GM10847 (cell line): ENCODE data around the gene RAP1GAP.

Experiments
- POLR2A ChIP-seq: IDR thresholded peaks from 2 replicates; pipeline ENCODE4 v1.6.1; 2011; ENCODE audit not compliant: insufficient read length; ENCODE audit errors: extremely low read depth

The RAP1GAP gene

DNA sequence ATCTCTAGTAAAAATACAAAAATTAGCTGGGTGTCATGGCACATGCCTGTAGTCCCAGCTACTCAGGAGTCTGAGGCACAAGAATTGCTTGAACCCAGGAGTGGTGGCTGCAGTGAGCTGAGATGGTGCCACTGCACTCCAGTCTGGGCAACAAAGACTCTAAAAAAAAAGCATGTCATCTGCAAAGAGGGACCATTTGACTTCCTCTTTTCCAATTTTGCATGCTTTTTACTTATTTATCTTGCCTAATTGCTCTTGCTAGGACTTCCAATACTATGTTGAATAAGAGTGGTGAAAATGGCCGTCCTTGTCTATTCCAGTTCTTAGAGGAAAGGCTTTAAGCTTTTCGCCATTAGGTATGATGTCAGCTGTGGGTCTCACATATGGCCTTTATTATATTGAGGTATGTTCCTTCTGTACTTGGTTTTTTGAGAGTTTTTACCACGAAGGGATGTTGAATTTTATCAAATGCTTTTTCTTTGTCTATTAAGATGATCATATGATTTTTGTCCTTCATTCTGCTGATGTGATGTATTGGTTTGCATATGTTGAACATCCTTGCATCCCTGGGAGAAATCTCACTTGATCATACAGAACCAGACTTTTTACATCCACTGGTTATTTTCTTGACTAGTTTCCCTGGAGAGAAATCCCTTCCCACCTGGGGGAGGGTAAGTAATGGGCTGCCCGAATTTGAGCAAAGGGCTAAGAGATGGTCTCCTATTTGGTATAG, 17.0 kb upstream of the RAP1GAP start:
- no peak for TF ChIP-seq POLR2A

DNA sequence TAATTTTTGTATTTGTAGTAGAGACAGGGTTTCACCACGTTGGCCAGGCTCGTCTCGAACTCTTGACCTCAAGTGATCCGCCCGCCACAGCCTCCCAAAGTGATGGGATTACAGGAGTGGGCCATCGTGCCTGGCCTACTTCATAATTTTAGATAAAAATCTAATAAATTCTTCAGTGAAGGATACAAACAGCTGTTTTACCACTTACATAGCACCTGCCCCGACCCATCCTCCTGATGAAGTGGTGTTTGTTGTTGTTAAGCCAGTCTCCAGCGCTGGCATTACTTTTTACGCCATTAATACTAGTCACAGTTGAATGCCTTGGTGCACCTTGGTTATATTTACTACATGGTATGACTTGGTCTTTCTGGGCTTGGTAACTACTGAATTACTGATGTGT, 12.3 kb upstream of the RAP1GAP start:
- TF ChIP-seq POLR2A = no peak

DNA sequence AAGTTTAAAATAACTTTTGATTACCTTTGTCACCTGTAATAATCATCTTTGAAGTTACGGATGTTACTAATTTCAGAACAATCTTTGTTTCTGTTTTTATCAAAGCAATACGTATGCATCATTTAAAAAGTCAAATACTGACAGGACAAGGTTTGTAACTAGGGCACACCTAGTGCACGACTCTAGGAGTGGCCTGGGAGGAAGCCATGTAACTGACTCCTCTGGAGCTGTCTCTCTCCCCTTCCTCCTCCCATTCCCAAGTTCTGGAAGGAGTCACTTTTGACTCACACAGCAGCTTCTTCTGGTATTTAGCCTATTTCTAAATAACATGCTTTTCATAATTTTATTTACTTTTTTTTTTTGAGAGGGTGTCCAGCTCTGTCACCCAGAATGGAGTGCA, 11.8 kb upstream of the RAP1GAP start:
- no peak for TF ChIP-seq POLR2A

- TF ChIP-seq POLR2A = no peak
Observed at GRCh38 chr1:21680381-21680780, 11.2 kb upstream of the RAP1GAP start.

GRCh38 chr1:21677168-21677567, 8.0 kb upstream of the RAP1GAP start:
- TF ChIP-seq POLR2A = no peak

GRCh38 chr1:21674957-21675356, 5.8 kb upstream of the RAP1GAP start:
- TF ChIP-seq POLR2A = no peak

- no peak for TF ChIP-seq POLR2A
Observed at GRCh38 chr1:21673277-21673780, 4.2 kb upstream of the RAP1GAP start.

DNA sequence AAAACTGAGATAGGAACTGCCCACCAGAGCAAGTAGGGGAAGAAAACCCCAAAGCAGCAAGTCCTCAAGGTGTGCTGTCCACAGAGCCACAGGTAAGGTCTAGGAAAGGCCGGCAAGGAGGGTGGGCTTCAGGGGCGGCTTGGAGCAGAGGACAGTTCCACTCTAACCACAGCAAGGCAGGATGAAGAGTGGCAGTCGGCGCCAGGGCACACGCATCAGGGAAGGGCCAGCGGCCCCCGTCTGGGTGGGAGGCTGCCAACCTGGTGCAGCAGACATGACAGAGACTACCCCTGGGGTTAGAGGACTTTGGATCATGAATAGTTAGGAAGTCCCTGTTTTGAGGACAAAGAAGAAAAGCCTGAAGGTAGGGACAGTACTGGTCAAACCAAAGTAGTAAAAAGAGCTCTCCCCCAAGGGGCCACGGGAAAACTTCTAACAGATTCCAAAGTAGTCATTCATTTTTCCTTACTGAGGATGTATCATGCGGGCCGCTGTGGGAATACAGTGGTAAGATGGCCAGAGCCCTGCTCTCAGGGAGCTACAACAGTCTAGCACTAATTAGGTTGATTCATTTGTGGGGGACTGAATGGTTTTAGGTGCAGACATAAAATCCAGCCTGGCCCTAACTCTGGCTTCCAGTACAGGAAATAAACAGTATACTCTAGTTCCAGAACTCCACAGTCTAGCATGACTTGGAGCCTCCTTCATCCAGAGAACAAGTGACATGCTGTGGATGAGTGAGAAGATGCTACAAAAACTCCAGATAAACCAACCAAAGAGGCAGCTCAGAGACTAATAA, 3.5 kb upstream of the RAP1GAP start:
- no peak for TF ChIP-seq POLR2A

DNA sequence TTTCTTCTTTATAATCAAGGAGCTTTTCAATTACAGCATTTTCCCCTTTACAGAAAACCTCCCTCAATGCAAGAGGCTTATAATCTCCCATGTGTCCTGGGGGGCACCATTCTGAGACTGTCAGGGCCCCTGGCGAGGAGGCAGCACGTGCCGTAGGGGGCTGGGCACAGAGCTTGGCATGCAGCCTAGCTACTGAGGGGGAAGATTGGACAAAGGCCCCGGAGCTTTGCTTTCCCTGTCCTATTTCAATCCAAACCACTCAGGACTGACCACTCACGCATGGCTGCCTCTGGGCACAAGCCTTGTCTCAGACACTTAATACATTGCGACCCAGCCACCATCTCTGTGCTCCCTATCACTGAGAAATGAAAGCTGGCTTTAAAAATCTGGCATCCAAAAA, 2.8 kb upstream of the RAP1GAP start:
- no peak for TF ChIP-seq POLR2A

DNA sequence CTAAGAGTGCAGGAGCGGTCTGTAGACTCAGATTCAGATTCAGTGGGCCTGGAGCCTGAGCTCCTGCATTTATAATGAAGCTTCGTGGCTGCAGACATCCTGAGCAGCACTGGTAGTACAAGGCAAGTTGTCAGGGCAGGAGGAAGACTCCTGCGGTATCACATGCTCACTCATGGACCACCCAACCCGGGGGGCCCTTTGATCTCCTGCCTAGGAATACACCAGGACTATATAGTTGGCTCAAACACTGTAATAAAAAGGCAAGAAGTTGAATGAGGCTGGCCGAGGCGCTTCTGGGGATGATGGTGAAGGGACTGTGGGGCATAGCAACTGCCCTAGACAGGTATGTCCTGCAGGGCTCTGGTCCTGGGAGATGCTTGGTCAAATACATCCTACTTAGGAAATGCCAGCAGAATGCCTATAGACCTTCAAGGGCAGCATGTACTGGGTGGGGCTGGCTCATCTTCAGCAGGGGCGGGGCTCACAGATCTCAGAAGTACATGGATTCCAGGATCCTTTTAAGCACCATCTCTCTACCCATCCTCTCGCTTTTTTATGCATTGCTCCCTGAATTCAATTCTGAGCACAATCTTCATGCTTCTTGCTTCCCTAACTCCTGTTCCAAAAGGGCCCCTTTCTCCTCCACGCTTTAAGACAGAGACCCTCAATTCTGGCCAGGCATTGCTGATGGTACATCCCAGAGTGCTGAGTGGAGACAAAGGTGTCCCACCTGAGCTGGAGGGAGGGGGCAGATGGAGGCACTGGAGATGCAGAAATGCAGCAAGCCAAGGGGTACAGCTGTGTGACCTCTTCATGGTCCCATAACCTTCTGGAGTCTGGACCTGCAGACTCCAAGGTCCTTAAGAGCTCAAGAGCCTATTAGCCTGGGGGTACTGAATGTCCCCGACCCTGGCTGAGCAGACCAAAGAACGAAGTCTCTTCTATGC, 2.1 kb upstream of the RAP1GAP start:
- no peak for TF ChIP-seq POLR2A

DNA sequence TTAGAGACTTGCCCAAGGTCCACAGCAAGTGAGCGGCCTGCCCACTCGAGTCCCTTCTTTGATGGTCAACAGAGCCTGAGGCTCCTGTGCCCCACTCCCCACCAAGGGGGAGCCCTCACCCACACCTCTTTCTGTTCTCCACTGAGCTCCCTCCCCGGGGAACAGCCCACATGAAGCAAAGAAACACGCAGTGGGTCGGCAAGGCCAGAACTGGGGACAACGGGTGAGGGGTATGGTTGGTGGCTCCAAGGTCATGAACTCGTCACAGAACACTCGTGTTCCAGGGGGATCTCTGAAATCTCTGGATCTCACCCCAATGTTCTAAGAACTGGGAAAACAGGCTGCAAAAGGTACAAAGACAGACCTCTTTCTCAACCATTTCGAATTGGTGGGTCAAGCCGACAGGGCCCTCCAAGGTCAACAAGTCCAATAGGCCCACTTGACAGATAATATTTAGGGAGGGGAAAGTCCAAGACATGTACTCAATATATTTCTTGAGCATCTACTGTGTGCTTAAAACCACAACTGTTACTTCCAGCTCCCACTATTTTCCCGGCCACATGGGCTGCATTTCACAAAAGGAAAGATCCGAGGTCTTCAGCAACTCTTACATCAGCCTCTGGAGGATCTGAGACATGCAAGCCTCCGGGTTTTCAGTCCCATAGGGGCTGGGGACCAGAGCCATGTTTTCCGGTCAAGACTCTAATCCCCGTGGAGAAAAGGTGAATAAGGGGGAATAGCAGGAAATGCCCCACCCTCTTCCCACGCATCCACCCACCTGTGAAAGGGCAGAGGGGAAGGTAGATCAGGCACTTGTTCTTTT, 1.1 kb upstream of the RAP1GAP start:
- TF ChIP-seq POLR2A = no peak

DNA sequence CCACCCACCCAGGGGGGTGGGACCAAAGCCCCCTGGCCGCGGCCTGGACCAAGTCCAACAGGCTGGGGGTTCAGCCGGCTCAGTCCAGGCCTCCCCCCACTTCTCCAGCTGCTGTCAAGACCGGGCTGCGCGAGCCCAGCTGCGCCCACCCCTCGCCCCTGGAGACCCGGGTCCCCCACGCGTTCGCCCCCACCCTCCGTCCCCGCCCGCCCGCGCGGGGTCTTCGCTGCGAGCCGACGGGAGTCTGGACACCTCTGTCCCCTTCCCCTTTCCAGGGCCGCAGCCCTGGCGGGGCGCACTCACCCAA, 253 bp downstream of the RAP1GAP start:
- no peak for TF ChIP-seq POLR2A

- TF ChIP-seq POLR2A = no peak
Observed at GRCh38 chr1:21668232-21668950, 766 bp downstream of the RAP1GAP start.
